SK-N-SH (cell line): ENCODE data around the gene KDELR1. TPM values are rescaled to one million over a fixed set of nuclear protein-coding genes. Genes with fewer than 3 reads are reported as not detected.
A peak's percentile ranks its signal among the peaks of the same experiment; 100 is the strongest.

Experiments used
- CTCF ChIA-PET: fragments of 300-600, 350-600 bp; formaldehyde crosslinking; extraction: SDS; loops from one replicate; lab custom pipeline; 2021; lab: Yijun Ruan, JAX
- POLR2A ChIA-PET: fragments of 350-600 bp; sonication (Branson Sonifier 250); formaldehyde crosslinking; extraction: SDS; loops from one replicate; lab custom pipeline; 2020; ENCODE audit warnings: antibody characterized with exemption, inconsistent platforms; lab: Yijun Ruan, JAX
- DNase-seq: peaks from one replicate; pipeline ENCODE4 v3.0.0; 2012
- H2AFZ ChIP-seq: fragments of 200-600 bp; sonication (generic); 2 replicates; pipeline ENCODE4 v1.8.1; 2016; ENCODE audit warnings: antibody characterized with exemption, mild to moderate bottlenecking, low read depth
- H3F3A ChIP-seq: fragments of 200-600 bp; sonication (generic); replicated peaks from 2 replicates; pipeline ENCODE3; 2016; ENCODE audit warnings: antibody characterized with exemption, mild to moderate bottlenecking; ENCODE audit not compliant: insufficient read depth
- H3K27ac ChIP-seq, 2 experiments: fragments of 200-500 bp in 1 of 2; fragments of 200-600 bp in 1 of 2; sonication (Bioruptor generic) in 1 of 2; sonication (generic), shearing (Covaris generic) in 1 of 2; 2 replicates each; pipeline versions ENCODE4 v1.5.1 to v1.6.1; 2014 to 2016; ENCODE audit warnings: low read depth in 2 of 2, inconsistent platforms in 1 of 2, low read length in 1 of 2, mild to moderate bottlenecking in 1 of 2, mixed read lengths in 1 of 2
- H3K27me3 ChIP-seq: fragments of 200-600 bp; sonication (generic), shearing (Covaris generic); 2 replicates; pipeline ENCODE4 v1.6.1; 2016; ENCODE audit warnings: mixed run types; ENCODE audit not compliant: insufficient read depth
- H3K36me3 ChIP-seq, 2 experiments: fragments of 200-500 bp in 1 of 2; fragments of 200-600 bp in 1 of 2; sonication (Bioruptor generic) in 1 of 2; sonication (generic) in 1 of 2; replicated peaks in 1 of 2; 2 replicates each; pipeline versions ENCODE3 to v1.5.1; 2014 to 2016; ENCODE audit warnings: low read length in 1 of 2, mild to moderate bottlenecking in 1 of 2; ENCODE audit not compliant: insufficient read depth in 2 of 2, control insufficient read depth in 1 of 2
- H3K4me1 ChIP-seq, 2 experiments: fragments of 200-500 bp in 1 of 2; fragments of 200-600 bp in 1 of 2; sonication (Bioruptor generic) in 1 of 2; sonication (generic), shearing (Covaris generic) in 1 of 2; 2 replicates each; pipeline versions ENCODE4 v1.5.1 to v1.6.1; 2014 to 2016; ENCODE audit warnings: low read depth in 1 of 2, low read length in 1 of 2, mixed run types in 1 of 2; ENCODE audit not compliant: insufficient read depth in 2 of 2, control insufficient read depth in 1 of 2
- H3K4me2 ChIP-seq: fragments of 200-600 bp; sonication (generic), shearing (Covaris generic); 2 replicates; pipeline ENCODE4 v1.6.1; 2017; ENCODE audit warnings: mixed run types
- H3K4me3 ChIP-seq, 2 experiments: fragments of 200-500 bp in 1 of 2; fragments of 200-600 bp in 1 of 2; sonication (Bioruptor generic) in 1 of 2; sonication (generic), shearing (Covaris generic) in 1 of 2; 2 replicates each; pipeline versions ENCODE4 v1.5.1 to v1.8.1; 2014 to 2016; ENCODE audit warnings: low read depth in 2 of 2, inconsistent platforms in 1 of 2, low read length in 1 of 2, mild to moderate bottlenecking in 1 of 2, mixed read lengths in 1 of 2, moderate library complexity in 1 of 2
- H3K79me2 ChIP-seq: fragments of 200-600 bp; sonication (generic); 2 replicates; pipeline ENCODE4 v1.8.1; 2017; ENCODE audit warnings: mild to moderate bottlenecking; ENCODE audit not compliant: insufficient read depth
- H3K9ac ChIP-seq: fragments of 200-600 bp; sonication (generic); 2 replicates; pipeline ENCODE4 v1.6.1; 2017; ENCODE audit warnings: mixed run types
- H3K9me2 ChIP-seq: fragments of 200-600 bp; sonication (generic); 2 replicates; pipeline ENCODE4 v1.6.1; 2017; ENCODE audit warnings: mixed run types
- H3K9me3 ChIP-seq: fragments of 200-600 bp; sonication (generic); 2 replicates; pipeline ENCODE4 v1.6.1; 2017; ENCODE audit warnings: mixed run types, mild to moderate bottlenecking, moderate library complexity
- H4K20me1 ChIP-seq: fragments of 200-600 bp; sonication (generic); 2 replicates; pipeline ENCODE4 v1.6.1; 2017; ENCODE audit warnings: mild to moderate bottlenecking, mixed run types; ENCODE audit not compliant: insufficient read depth
- FOSL2 ChIP-seq: IDR thresholded peaks from 2 replicates; pipeline ENCODE4 v1.4.0; 2012; ENCODE audit warnings: low read depth, mild to moderate bottlenecking, moderate library complexity, borderline replicate concordance
- IRF3 ChIP-seq: fragments of 150-350 bp; IDR thresholded peaks from 2 replicates; pipeline ENCODE4 v1.6.1; 2016; ENCODE audit warnings: mild to moderate bottlenecking, low read depth, low read length
- NFIC ChIP-seq: IDR thresholded peaks from 2 replicates; pipeline ENCODE4 v1.4.0; 2012; ENCODE audit warnings: borderline replicate concordance
- RAD21 ChIP-seq: IDR thresholded peaks from 2 replicates; pipeline ENCODE4 v1.6.1; 2012; ENCODE audit warnings: mild to moderate bottlenecking, low read length
- TCF12 ChIP-seq: IDR thresholded peaks from 2 replicates; pipeline ENCODE4 v1.4.0; 2012
- WGBS: methylation state at CpG from one replicate; pipeline ENCODE4 v1.1.6; 2017; ENCODE audit warnings: low lambda C conversion rate; 5-methylcytosine and 5-hydroxymethylcytosine counted together
- polyA plus RNA-seq, 3 experiments: library from polyadenylated mRNA; depleted of rRNA; stranded (reverse); fragments of >200 nt; gene quantifications; 2 replicates each; pipeline ENCODE4 v1.2.3, GENCODE V29; 2012
- TF ChIP-seq, protein P1 (sequence below): IDR thresholded peaks from 2 replicates; pipeline ENCODE4; 2012
- TF ChIP-seq, protein P2 (sequence below): IDR thresholded peaks from 2 replicates; pipeline ENCODE4 v1.4.0; 2012; ENCODE audit warnings: low read depth

The KDELR1 gene
- polyA plus RNA-seq, 1 of the 3 experiments (the other 2 are of a cell fraction), result 138 TPM

- Histone ChIP-seq H3K4me1 (no peaks in the 10 kb centered on the region), H3K79me2 (no peaks in the 10 kb centered on the region), H3K27me3 (no peaks in the 10 kb centered on the region), H3K27ac (no peak overlapping the region), H3K9me2 (no peaks in the 10 kb centered on the region), H4K20me1 (no peaks in the 10 kb centered on the region), H2AFZ (no peak overlapping the region), H3K9me3 (no peaks in the 10 kb centered on the region), H3K4me3 (no peak overlapping the region), H3K9ac (no peak overlapping the region), H3F3A (no peaks in the 10 kb centered on the region), H3K4me2 (no peak overlapping the region), H3K36me3 (no peaks in the 10 kb centered on the region)
- 65% methylated on average over 11 of the region's 11 CpGs for WGBS
- CTCF ChIA-PET, result interaction anchor here (0.5 to 3.7 kb wide), 8 partner anchors 10 to 268 kb away, joined by 3 to 14 read pairs (median 3); partner anchors contain the start of genes KDELR1, SYNGR4 and TMEM143
- peak; percentile 24 for DNase-seq
- TF ChIP-seq TCF12 (peak; percentile 39), FOSL2 (peak; percentile 35; the same call in 1 of the 2 replicates), NFIC (peak; percentile 49; the same call in 1 of the 2 replicates), IRF3 (no peak)
- TF ChIP-seq, protein P1, sequence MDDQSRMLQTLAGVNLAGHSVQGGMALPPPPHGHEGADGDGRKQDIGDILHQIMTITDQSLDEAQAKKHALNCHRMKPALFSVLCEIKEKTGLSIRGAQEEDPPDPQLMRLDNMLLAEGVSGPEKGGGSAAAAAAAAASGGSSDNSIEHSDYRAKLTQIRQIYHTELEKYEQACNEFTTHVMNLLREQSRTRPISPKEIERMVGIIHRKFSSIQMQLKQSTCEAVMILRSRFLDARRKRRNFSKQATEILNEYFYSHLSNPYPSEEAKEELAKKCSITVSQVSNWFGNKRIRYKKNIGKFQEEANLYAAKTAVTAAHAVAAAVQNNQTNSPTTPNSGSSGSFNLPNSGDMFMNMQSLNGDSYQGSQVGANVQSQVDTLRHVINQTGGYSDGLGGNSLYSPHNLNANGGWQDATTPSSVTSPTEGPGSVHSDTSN, result peak; percentile 56
- POLR2A ChIA-PET, result interaction anchor here (0.7 kb wide), 1 partner anchor 272 kb away, joined by 3 read pairs; no protein-coding TSS in a partner anchor
Measured at GRCh38 chr19:48340995-48341394, 50.4 kb downstream of the KDELR1 start.

DNA sequence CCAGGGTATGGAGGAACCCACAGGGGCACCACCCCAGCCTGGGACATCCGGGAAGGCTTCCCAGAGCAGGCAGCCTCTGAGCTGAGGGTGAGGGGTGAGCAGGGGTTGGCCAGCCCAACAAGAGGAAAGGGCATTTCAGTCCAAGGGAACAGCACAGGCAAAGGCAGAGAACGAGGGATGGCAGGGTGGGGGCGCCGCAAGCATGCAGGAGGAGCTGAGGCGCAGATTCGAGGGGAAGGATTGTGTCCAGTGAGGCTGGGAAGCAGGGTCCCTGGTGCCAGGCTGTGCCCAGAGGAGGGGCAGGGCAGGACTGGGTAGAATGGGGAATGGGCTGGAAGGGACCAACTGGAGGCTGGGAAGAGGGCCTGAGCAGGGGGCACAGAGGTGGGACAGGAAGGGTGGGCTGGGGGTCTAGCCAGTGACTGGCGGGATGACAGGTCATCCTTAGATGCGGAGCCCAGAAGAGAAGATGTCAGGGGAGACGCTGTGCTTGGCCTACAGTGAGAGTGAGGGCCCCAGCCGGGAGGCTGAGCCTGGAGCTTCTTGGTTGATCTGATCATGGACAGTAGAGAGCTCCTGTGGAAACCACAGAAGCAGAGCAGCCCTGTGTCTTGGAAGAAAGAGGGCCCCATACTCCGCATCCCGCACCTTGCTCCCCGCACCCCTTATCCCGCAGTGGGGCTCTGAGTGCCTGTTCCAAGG, 52.4 kb downstream of the KDELR1 start:
- no peaks in the 10 kb centered on the region for H3K36me3 ChIP-seq
- no peak overlapping the region for H3K4me2 ChIP-seq
- CTCF ChIA-PET, result interaction anchor here (0.8 to 3.7 kb wide), 4 partner anchors 12 to 151 kb away, joined by 3 to 14 read pairs (median 4); no protein-coding TSS in a partner anchor

More for the DNA sequence above, 52.4 kb downstream of the KDELR1 start:
- DNase-seq, result no peak
- no peaks in the 10 kb centered on the region for H3K9me3 ChIP-seq
- no peaks in the 10 kb centered on the region for H3K79me2 ChIP-seq
- H3K27me3 ChIP-seq, result no peaks in the 10 kb centered on the region
- no peak overlapping the region for H3K9ac ChIP-seq
- no peak overlapping the region for H3K4me3 ChIP-seq
- no peak overlapping the region for H3K27ac ChIP-seq
- no peaks in the 10 kb centered on the region for H4K20me1 ChIP-seq
- TF ChIP-seq RAD21, result peak; percentile 16; the same call in 1 of the 2 replicates
- TF ChIP-seq, protein P2, sequence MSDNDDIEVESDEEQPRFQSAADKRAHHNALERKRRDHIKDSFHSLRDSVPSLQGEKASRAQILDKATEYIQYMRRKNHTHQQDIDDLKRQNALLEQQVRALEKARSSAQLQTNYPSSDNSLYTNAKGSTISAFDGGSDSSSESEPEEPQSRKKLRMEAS, result no peak
- H2AFZ ChIP-seq, result no peak overlapping the region
- POLR2A ChIA-PET, result no interaction called here
- H3F3A ChIP-seq, result peaks cover 9% of the 10 kb centered on the region
- WGBS, result 91% methylated on average over 14 of the region's 14 CpGs
- H3K4me1 ChIP-seq, result no peaks in the 10 kb centered on the region; a peak in 1 of 4 replicates
- H3K9me2 ChIP-seq, result no peaks in the 10 kb centered on the region
